NCI-H1092 (cell line): ENCODE measurements around the gene RASSF8.

Experiments used
- DNase-seq: peaks from one replicate; lab custom pipeline; 2025; lab: John Stamatoyannopoulos, UW

RASSF8 gene

DNA sequence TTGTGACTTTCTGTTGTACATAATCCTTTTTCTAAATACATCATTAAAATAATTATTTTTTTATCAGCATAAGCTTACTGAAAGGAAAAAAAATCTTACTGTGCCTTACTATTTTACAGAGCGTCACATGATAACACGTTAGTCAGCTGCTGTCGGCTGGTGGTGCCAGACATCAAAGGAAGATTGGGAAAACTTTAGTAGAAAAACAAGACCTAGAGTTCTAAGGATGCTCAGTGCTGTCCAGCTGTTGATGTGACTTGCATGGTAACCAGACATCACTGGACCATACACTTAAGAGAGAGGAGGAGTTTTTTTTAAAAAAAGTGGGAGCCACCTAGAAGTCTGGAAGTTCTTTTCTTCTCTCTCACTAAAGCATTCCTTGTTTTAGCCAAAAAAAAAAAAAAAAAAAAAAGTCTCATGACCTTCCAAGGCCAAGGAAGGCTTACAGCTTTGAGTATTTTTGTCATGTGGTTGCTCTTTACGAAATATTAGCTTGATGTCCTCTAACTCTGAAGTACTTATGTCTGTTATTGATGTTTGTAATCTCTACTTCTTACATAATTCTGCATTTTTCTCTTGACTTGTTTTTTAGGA lies 4.5 kb downstream of the RASSF8 start:
- no peak for DNase-seq

DNA sequence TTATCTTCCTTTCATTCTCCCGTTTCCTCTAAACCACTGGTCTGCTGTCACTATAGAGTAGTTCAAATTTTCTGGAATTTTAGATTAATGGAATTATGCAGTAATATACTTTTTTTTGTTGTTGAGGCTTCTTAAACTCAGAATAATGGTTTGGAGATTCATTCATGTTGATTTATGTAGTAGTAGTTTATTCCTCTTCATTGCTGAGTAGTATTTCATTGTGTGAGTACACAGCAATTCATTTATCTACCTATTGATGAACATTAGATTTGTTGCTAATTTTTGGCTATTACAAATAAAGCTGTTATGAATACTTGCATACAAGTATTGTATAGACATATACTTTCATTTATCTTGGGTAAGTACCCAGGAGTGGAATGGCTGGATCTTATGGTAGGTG lies 7.2 kb downstream of the RASSF8 start:
- DNase-seq = no peak

DNA sequence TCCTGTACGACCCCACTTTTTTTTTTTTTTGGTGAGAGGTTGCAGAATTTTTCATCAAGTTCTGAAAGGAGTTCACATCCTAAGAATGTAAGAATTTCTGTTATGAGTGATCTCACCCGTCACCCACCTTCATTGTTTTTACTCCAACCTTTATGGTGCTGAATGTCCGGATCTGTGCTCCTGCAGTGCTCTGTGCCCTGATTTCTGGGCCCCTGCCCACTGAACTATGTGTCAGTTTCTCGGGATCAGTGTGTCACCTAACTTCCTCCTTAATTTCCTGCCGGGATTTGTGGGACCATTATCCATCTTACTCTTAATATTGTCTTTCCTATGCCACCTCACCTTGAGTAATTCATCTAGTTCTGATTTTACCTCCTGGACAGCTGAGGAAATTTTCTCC lies 11.6 kb downstream of the RASSF8 start:
- DNase-seq = no peak

DNA sequence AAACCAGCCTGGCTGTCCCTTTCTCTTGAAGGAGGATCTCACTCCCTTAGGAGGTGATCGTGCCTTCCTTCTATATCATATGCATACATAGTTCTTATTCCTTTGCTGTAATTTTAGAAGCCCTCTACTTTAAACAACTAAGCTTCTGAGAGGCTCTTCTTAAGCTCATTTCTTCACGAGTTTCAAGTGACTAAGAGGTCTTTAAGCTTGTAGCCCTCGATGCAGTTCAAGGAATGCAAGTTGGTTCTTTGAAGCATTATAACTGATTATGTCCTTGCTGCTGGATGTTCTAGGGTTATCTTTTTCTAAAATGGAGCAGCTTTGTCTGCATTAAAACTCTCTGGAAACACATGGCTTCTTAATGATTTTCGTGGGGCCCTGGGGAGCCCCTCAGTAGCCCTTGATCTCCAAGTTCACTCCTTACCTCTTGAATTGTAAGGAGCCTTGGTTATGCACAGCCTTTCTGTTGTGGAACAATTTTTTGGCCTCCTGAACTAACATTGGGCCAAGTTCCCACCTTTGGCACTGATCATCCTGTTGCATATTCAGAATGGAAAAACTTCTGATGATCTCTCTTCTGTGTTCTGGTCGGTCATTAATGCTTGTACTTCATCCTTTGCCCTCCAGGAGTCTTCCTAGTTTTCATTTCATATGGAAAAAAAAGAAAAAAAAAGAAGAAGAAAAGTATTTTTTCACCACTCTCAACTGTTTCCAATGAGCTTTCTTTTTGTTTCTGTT lies 12.6 kb downstream of the RASSF8 start:
- no peak for DNase-seq

DNA sequence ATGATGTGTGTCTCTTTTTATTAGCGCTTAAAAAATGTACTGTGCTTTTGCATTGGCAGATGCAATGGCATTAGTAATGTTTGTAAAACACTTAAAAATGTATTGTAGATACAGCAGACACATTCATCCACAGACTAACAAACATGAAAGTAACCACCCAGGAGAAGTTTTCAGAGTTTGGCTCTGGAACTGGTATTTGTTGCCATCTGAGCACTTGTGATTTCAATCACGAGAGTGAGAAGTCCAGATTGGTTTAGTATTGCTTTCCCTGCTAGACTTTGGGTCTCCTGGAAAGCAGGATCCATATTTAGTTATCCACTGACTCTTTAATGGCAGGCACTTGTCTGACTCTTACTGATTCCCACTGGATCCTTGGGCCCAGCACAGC lies 13.2 kb downstream of the RASSF8 start:
- no peak for DNase-seq

DNA sequence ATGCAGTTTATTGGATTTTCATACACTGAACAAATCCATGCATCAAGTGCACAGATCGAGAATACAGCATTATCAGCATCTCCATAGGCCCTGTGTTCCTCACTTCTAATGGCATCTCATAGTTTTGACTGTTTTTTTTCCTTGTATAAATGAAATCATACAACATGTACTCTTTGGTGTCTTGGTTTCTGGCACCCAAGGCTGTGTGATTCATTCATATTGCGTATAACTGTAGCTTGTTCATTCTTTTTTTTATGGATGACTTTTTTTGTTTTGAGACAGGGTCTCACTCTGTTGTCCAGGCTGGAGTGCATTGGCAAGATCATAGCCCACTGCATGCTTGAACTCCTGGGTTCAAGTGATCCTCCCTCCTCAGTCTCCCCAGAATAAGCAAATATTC lies 14.3 kb downstream of the RASSF8 start:
- no peak for DNase-seq

DNA sequence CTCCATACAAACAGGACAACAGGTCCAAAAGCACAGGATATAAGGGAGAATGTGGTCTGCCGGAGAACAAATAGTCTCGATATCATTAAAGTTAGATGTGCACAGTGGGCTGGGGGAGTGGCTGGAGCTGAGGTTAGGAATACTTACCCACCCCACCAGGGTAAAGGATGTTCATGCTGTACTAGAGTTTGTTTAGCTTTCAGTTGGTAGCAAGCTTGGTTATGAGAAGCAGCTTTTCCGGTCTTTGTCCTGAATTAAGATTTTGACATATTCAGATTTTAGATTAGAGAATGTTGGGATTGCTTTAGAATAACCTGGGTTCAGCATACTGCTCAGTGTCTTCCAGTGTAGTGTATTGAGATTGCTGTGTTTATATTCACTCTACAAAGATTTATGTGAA lies 16.7 kb downstream of the RASSF8 start:
- DNase-seq = no peak

DNA sequence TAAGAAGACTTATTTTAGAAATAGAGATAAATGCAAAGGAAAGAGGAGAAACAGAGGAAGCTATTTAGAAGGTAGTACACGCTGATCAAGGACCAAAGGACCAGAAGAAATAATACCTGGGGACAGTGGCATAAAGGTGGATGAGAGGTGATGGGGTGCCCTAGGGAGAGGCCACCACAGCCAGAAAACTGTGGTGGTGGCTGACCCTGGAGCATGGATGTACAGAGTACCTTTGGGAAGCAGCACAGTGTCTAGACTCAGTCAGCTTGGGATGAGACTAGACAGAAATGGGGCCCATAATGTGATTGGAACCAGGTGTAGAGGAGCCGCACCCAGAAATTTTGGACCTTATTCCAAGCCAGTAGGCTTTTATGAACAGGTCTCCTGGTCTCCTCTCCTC lies 17.2 kb downstream of the RASSF8 start:
- no peak for DNase-seq

DNA sequence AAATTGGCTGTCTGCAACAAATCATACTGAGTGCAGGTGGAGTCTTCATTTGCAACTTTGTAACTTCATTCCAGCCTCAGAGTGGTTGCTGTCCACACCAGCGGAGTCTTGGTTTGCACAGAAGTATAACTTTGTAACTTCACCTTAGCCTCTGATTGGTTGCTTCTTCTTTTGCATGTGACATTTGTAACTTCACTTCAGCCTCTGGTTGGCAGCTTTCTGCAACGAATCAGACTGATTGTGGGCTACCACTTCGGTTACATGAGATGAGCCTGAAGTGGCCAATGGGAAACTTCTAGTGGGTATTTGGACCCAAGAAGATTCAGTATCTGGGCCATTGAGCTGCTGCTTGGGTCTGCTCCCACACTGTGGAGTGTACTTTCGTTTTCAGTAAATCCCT lies 17.8 kb downstream of the RASSF8 start:
- no peak for DNase-seq

DNA sequence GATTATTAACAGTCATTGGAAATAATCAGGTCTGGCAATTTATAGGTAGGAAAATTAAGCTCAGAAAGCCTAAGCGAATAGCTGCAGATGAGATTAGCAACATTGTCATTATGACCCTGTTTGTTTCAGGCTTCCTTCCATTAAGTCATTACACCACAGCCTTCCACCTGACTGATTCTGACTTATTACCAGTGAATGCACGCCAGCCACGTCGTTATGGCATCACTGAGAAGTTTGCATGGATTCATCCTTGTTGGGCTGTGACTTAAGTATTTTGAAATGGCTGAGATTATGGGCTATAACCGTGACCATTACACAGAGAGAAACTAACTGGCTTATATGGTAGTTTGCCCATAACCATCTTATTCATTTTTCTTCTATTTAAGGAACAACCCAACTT lies 18.6 kb downstream of the RASSF8 start:
- no peak for DNase-seq

DNA sequence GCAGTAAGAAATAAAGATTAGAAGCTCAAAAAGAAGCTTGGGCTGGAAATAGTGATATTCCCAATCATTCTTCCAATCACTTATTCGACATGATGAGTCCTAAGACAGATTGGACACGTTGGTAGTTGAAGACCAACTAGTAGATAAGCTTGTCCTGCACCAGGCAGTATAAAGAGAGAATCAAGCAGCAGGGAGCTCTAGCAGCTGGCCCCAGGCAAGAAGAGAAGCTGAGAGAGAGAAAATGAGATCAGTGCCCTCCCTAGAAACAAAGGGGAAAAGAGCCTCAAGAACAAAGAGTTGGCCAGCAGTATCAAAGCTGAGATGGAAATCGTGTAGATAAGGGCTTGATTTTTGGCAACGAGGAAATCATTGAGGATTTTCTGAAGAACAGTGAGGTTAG lies 20.6 kb downstream of the RASSF8 start:
- DNase-seq = no peak

DNA sequence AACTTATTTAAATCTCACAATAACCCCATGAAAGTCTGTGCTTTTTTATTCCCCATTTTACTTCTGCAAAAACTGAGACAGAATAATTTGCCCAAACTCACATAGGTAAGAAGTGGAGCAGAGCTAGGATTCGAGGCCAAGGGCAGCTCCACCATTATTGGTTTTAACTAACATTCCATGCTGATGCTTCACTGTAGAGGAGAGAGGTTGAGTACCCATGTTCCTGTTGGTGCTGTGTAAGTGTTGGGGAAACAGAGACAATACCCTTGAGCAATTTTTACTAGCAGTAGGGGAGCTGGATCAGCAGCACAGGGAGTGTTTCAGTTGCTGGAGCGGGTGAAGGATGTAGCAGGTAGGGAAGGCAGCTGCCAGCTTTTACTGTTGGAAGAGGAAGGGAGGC lies 21.1 kb downstream of the RASSF8 start:
- DNase-seq = no peak

DNA sequence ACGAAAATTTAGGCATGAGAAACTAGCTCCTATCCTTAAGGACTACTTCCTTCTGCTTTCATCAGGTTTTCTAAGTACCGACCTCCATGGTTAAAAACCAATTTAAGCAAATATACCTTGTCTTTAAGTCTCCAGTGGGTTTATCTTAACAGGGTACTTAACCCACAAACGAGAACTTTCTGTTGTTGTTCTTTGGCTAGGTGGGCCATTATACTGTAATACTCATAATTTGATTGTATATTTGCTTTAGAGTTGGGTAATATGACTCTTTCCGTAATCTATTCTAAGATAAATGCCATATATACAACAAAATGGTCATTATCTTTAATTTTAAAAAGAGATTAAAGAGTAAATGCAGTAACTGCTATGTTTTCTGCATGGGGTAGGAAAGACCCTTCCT lies 21.6 kb downstream of the RASSF8 start:
- no peak for DNase-seq

DNA sequence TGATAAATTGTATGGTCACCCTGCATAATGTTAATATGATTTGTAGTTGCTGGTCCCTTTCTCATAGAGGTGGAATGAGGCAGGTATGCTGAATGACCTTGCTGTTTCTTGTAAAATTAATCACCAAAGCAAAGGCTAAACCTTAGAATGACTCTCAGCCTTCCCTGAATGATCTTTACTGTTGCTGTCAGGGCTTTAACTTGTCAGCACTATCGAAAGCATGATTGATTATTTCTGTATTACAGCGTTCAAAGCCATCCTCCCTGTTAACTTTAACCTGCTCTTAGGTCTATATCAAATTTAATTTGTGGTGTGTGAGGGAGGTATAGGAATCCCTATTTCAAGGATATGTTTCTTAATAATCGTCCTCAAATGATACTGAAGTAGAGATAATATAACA lies 23.1 kb downstream of the RASSF8 start:
- DNase-seq = no peak

DNA sequence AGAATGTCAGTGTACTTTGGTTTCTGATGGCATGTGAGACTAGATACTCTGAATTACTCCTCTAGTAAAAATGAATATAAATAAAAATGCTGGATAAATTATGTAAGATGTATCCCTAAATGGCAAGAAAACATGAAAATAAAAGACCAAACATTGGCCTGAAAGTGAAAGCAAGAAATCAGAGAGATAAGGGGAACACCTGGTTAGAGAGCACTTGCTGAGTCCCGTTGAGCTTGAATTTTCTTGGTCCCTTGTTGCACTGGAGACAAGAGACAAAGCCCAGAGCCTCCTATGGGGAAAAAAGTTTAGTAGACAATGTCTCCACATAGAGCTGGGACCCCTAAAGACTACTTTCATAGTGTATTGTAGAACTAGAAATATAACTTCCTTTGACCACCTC lies 23.9 kb downstream of the RASSF8 start:
- DNase-seq = no peak

DNA sequence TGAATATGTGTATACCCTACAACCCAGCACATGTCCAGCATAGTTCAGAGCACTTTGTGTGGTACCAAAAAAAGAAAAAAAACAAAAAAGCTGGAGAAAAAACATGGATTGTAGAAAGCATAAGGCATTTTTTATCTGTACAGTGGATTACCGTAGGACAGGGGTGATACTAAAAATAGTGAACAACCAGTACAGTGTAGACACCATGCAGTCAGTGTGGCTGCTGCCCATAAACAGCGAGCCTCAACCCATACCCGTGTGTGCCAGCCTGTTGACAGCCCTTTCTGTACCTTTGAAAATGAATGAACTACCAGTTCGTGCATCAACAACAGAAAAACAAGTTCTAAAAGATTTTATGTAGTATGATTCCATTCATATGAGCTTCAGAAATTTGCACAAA lies 25.1 kb downstream of the RASSF8 start:
- DNase-seq = no peak

DNA sequence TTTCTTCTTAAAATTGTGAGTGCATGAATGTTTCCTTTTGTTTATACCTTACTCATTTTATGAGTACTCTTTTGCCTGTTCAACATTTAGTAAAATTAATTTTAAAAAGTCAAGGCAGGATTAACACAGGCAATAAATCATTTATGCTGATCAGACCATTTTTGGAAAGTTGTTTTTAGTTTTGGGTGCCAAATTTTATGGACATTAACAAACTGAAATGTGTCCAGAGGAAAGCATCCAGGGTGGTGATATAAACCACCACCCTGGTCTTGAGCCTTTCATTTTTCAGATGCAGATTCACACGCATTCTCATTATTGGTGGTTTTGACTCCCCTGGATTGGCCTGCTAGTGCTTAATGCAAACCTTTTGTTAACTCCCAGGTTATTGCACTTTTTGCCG lies 26.3 kb downstream of the RASSF8 start:
- no peak for DNase-seq

DNA sequence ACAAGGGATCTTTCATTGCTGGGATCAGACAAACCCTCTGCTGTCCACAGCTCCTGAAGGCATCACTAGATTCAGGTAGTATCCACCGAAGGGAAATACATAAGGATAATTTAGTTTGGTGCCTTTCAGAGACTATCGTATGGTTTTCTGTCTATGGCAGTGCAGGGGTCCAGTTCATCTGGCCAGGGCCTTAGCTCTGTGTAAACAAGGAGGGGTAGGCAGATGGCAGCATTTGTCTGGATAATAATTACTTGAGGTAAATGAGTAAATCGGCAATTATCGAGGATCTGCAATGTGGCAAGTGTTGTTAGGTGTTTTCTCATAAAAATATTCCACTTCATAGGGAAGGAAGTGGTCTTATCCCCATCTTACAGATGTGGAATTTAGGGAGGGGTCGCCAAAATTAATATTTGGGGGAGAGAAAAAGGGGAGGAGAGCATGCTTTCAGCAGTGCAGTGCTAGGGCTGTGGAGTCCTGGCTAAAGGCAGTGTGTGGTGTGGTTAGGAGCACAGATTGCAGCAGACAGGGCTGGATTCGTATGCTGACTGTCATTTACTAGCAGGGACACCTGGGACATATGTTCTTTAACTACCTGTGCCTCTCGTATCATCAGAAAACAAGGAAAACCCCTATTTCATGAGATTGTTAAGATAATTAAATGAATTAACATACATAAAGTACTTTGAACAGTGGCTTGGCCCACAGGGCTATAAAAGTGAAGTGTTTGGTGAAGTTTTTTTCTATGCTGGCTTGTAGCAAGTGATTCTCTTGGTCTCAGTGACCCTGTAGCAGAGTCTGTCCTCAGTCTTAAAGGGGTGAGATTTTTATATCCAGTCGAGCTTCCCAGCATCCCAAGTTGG lies 27.1 kb downstream of the RASSF8 start:
- DNase-seq = no peak

DNA sequence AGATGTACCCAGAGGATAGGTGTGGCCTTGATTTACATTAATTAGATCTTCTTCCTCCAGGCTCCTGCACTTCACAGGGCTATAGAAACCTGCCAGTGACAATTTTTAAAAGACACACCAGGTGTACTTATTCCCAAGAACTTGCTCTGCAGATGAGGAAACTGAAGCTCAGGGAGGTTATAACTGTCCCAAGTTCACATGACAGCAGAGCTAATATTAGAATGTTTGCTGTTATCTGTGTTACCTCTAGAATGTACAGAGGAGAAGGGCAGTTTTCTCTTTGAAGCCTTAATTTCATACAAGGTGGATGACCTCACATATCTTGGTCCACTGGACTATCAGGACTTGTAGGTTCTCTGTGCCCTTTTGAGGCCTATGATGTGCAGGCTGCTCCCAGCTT lies 27.7 kb downstream of the RASSF8 start:
- DNase-seq = no peak

DNA sequence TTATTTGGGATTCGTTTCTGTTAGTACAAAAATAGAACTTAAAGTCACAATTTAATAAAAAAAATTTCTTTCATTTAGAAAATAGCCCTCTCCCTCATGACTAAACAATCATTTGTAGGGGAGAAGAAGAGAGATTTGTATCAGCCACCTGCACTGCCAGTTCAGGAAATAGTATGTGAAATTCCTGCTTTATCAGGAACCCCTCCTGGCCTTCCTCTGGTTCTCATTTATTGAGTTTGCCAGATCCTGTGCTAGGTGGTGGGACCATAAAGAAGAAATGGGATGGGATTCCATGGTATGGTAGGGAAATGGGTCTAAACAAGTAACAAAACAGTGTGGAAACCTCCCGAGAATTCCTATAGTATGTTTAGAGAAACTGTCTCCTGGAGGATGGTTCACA lies 30.0 kb downstream of the RASSF8 start:
- no peak for DNase-seq

DNA sequence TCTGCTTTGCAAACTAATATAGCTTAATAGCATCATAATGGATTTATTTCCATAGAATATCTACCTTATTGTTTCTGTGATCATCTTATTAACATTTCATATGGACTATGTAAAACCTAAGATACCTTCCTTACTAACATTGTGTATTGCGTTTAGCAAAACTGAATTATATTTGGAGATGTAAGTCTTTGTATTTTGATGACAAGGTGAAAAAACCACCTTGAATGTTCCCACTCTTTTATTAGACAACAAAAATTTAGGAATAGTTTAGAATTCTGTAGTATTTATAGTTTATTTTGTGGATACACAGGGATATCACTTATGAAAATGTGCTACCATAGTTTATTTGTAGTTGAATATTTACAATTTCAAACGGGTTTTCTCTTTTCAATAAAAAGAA lies 32.0 kb downstream of the RASSF8 start:
- DNase-seq = no peak

DNA sequence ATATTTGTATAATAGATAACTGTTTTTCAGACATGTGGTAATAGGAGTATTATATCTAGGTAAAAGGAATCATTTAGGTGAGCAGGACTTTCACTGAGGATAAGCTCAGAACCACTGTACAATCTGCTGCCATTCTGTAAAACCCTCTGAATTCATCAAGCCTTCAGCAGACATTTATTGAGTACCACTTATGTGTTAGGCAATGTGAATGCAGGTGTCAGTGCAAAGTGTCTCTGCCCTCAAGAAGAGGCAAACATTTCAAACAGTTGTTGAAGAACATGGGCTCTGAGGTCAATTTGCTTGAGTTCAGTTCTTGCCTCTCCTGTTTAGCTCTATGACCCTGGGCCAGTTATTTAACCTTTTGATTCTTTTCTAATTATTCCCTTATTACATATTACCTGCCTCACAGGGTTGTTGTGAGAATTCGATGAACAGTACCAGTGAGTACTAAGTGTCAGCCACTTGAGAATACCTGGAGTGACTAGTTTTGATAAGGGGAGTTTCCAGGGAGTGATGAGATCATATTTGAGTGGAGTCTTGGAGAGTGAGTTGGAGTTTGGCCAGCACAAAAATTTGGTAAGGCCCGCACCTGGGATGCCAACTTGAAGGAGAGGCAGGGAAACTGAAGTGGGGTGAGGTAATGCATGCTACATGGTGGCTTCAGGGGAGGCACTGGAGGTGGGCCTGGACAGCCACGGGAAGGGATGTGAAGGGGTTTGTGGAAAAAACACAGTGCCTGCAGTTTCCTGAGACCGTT lies 33.7 kb downstream of the RASSF8 start:
- DNase-seq = no peak
